Mesenchymal stem cell (in vitro differentiated cells and primary cell): ENCODE data around the gene EFCAB7.

Experiments
- DNase-seq: peaks from one replicate; pipeline ENCODE4 v3.0.0-alpha.2; 2013
- H2AFZ ChIP-seq: one replicate; pipeline ENCODE4 v1.6.1; 2013; ENCODE audit warnings: low read depth, mild to moderate bottlenecking, control low read depth, inconsistent platforms, low read length, moderate library complexity
- H2AK5ac ChIP-seq: 2 replicates; pipeline ENCODE4 v1.6.1; 2013; ENCODE audit warnings: low read length, moderate library complexity, mild to moderate bottlenecking, inconsistent platforms; ENCODE audit not compliant: severe bottlenecking
- H2BK120ac ChIP-seq: one replicate; pipeline ENCODE4 v1.6.1; 2013; ENCODE audit warnings: low read depth, mild to moderate bottlenecking, inconsistent platforms, low read length, moderate library complexity
- H2BK12ac ChIP-seq, 2 experiments: one replicate each; pipeline ENCODE4 v1.6.1; 2013; ENCODE audit warnings: inconsistent platforms in 2 of 2, low read length in 2 of 2, mild to moderate bottlenecking in 2 of 2, moderate library complexity in 2 of 2, control low read depth in 1 of 2
- H2BK15ac ChIP-seq: one replicate; pipeline ENCODE4 v1.6.1; 2013; ENCODE audit warnings: mild to moderate bottlenecking, low read depth, inconsistent platforms; ENCODE audit not compliant: poor library complexity, severe bottlenecking
- H2BK5ac ChIP-seq: 2 replicates; pipeline ENCODE4 v1.6.1; 2013; ENCODE audit warnings: low read depth, mild to moderate bottlenecking, low read length, control low read depth, inconsistent platforms; ENCODE audit not compliant: poor library complexity, severe bottlenecking
- H3K14ac ChIP-seq, 2 experiments: one replicate each; pipeline ENCODE4 v1.6.1; 2013; ENCODE audit warnings: inconsistent platforms in 2 of 2, low read length in 2 of 2, control low read depth in 1 of 2, mild to moderate bottlenecking in 1 of 2, moderate library complexity in 1 of 2
- H3K18ac ChIP-seq, 2 experiments: one replicate each; pipeline ENCODE4 v1.6.1; 2013; ENCODE audit warnings: inconsistent platforms in 2 of 2, low read length in 2 of 2, control low read depth in 1 of 2, low read depth in 1 of 2, mild to moderate bottlenecking in 1 of 2
- H3K23ac ChIP-seq, 2 experiments: one replicate each; pipeline ENCODE4 v1.6.1; 2013; ENCODE audit warnings: inconsistent platforms in 2 of 2, low read length in 2 of 2, mild to moderate bottlenecking in 2 of 2, moderate library complexity in 2 of 2, control low read depth in 1 of 2
- H3K27ac ChIP-seq: 2 replicates; pipeline ENCODE4 v1.5.1; 2013; ENCODE audit warnings: mild to moderate bottlenecking, moderate library complexity, low read length, control low read depth, inconsistent platforms; ENCODE audit not compliant: poor library complexity, severe bottlenecking
- H3K27me3 ChIP-seq, 2 experiments: 2 replicates each; pipeline versions ENCODE4 v1.6.1 to v1.7.0; 2013; ENCODE audit warnings: low read length in 2 of 2, mild to moderate bottlenecking in 2 of 2, moderate library complexity in 2 of 2, control low read depth in 1 of 2, inconsistent platforms in 1 of 2; ENCODE audit not compliant: control insufficient read depth in 1 of 2, insufficient read depth in 1 of 2
- H3K36me3 ChIP-seq, 2 experiments: 2 replicates each; pipeline versions ENCODE4 v1.6.1 to v1.7.0; 2013; ENCODE audit warnings: low read length in 2 of 2, control low read depth in 1 of 2, inconsistent platforms in 1 of 2, low read depth in 1 of 2, mild to moderate bottlenecking in 1 of 2; ENCODE audit not compliant: insufficient read depth in 2 of 2, control insufficient read depth in 1 of 2
- H3K4ac ChIP-seq, 2 experiments: one replicate each; pipeline ENCODE4 v1.6.1; 2013; ENCODE audit warnings: inconsistent platforms in 2 of 2, low read length in 2 of 2, mild to moderate bottlenecking in 2 of 2, moderate library complexity in 2 of 2, control low read depth in 1 of 2, low read depth in 1 of 2
- H3K4me1 ChIP-seq: 2 replicates; pipeline ENCODE4 v1.6.1; 2013; ENCODE audit warnings: low read depth, low read length, control low read depth; ENCODE audit not compliant: control insufficient read depth, insufficient read depth
- H3K4me2 ChIP-seq: 2 replicates; pipeline ENCODE4 v1.6.1; 2013; ENCODE audit warnings: low read length, mild to moderate bottlenecking, inconsistent platforms; ENCODE audit not compliant: poor library complexity, severe bottlenecking
- H3K4me3 ChIP-seq, 2 experiments: 2 replicates each; pipeline versions ENCODE4 v1.5.1 to v1.7.0; 2013; ENCODE audit warnings: low read length in 2 of 2, mild to moderate bottlenecking in 2 of 2, control low read depth in 1 of 2, low read depth in 1 of 2; ENCODE audit not compliant: insufficient read depth in 1 of 2
- H3K79me1 ChIP-seq: replicated peaks from 2 replicates; pipeline ENCODE4 v1.6.1; 2013; ENCODE audit warnings: mild to moderate bottlenecking, control low read depth, low read length, inconsistent platforms; ENCODE audit not compliant: poor library complexity, severe bottlenecking
- H3K9ac ChIP-seq: 2 replicates; pipeline ENCODE4 v1.7.0; 2013; ENCODE audit warnings: mild to moderate bottlenecking, low read length, moderate library complexity
- H3K9me3 ChIP-seq: 2 replicates; pipeline ENCODE4 v1.7.0; 2013; ENCODE audit warnings: mild to moderate bottlenecking, low read length; ENCODE audit not compliant: control insufficient read depth
- H4K8ac ChIP-seq: one replicate; pipeline ENCODE4 v1.6.1; 2013; ENCODE audit warnings: inconsistent platforms, mild to moderate bottlenecking, low read length, moderate library complexity
- H4K91ac ChIP-seq: one replicate; pipeline ENCODE4 v1.6.1; 2013; ENCODE audit warnings: mild to moderate bottlenecking, low read length, inconsistent platforms
- WGBS: methylation state at CpG from one replicate; pipeline ENCODE4 v1.1.7; 2013; ENCODE audit warnings: mixed read lengths; 5-methylcytosine and 5-hydroxymethylcytosine counted together

Gene EFCAB7

GRCh38 chr1:63533931-63534330 lies 10.6 kb downstream of the EFCAB7 start:
- Histone ChIP-seq H3K79me1 (no peaks in the 10 kb centered on the region), H3K9me3 (no peaks in the 10 kb centered on the region), H3K27ac (no peak overlapping the region), H2BK15ac (no peak overlapping the region), H3K18ac (no peak overlapping the region), H3K4ac (no peak overlapping the region), H3K9ac (no peak overlapping the region), H3K4me2 (no peak overlapping the region), H3K27me3 (no peaks in the 10 kb centered on the region), H2BK12ac (no peak overlapping the region), H3K4me3 (no peak overlapping the region), H3K4me1 (no peaks in the 10 kb centered on the region), H2BK120ac (no peak overlapping the region), H3K14ac (no peak overlapping the region), H4K8ac (no peak overlapping the region), H3K36me3 (peaks cover 0 to 58% of the 10 kb centered on the region in 2 experiments), H2AFZ (no peak overlapping the region), H2AK5ac (no peak overlapping the region), H2BK5ac (no peak overlapping the region), H3K23ac (no peak overlapping the region), H4K91ac (no peak overlapping the region)
- WGBS = 80% methylated on average over 1 of the region's 1 CpG
- DNase-seq = no peak

GRCh38 chr1:63534406-63534805 lies 11.1 kb downstream of the EFCAB7 start:
- H3K4me3 ChIP-seq = no peak overlapping the region
- no peak overlapping the region for H3K4ac ChIP-seq
- H3K9me3 ChIP-seq = no peaks in the 10 kb centered on the region
- no peak overlapping the region for H2BK5ac ChIP-seq
- no peak overlapping the region for H4K8ac ChIP-seq
- H3K4me1 ChIP-seq = no peaks in the 10 kb centered on the region
- H4K91ac ChIP-seq = no peak overlapping the region
- H3K4me2 ChIP-seq = no peak overlapping the region
- H3K18ac ChIP-seq = no peak overlapping the region
- DNase-seq = no peak
- H3K27me3 ChIP-seq = no peaks in the 10 kb centered on the region
- no peak overlapping the region for H2AFZ ChIP-seq
- no peak overlapping the region for H2BK15ac ChIP-seq
- H3K9ac ChIP-seq = no peak overlapping the region
- H2AK5ac ChIP-seq = no peak overlapping the region
- no peak overlapping the region for H3K23ac ChIP-seq
- no peak overlapping the region for H2BK120ac ChIP-seq
- no peak overlapping the region for H2BK12ac ChIP-seq
- H3K14ac ChIP-seq = no peak overlapping the region
- H3K36me3 ChIP-seq = peaks cover 0 to 56% of the 10 kb centered on the region in 2 experiments
- no peaks in the 10 kb centered on the region for H3K79me1 ChIP-seq
- no peak overlapping the region for H3K27ac ChIP-seq

- no peak overlapping the region for H3K23ac ChIP-seq
- H3K9ac ChIP-seq = no peak overlapping the region
- DNase-seq = no peak
- no peaks in the 10 kb centered on the region for H3K4me1 ChIP-seq
- H2AK5ac ChIP-seq = no peak overlapping the region
- H3K4ac ChIP-seq = no peak overlapping the region
- no peaks in the 10 kb centered on the region for H3K9me3 ChIP-seq
- no peak overlapping the region for H2BK12ac ChIP-seq
- H3K27ac ChIP-seq = no peak overlapping the region
- H3K36me3 ChIP-seq = peaks cover 0 to 39% of the 10 kb centered on the region in 2 experiments
- no peaks in the 10 kb centered on the region for H3K79me1 ChIP-seq
- H4K8ac ChIP-seq = no peak overlapping the region
- WGBS = 92% methylated on average over 2 of the region's 2 CpGs
- no peak overlapping the region for H2AFZ ChIP-seq
- no peak overlapping the region for H2BK5ac ChIP-seq
- H2BK15ac ChIP-seq = no peak overlapping the region
- H4K91ac ChIP-seq = no peak overlapping the region
- no peak overlapping the region for H3K14ac ChIP-seq
- no peak overlapping the region for H3K4me3 ChIP-seq
- H3K18ac ChIP-seq = no peak overlapping the region
- H2BK120ac ChIP-seq = no peak overlapping the region
- H3K4me2 ChIP-seq = no peak overlapping the region
- no peaks in the 10 kb centered on the region for H3K27me3 ChIP-seq
These were observed 13.7 kb downstream of the EFCAB7 start for GRCh38 chr1:63537006-63537405.

- Histone ChIP-seq H3K9me3 (no peaks in the 10 kb centered on the region), H3K9ac (no peak overlapping the region), H2AK5ac (no peak overlapping the region), H3K4me1 (no peaks in the 10 kb centered on the region), H4K8ac (no peak overlapping the region), H3K18ac (no peak overlapping the region), H2AFZ (no peak overlapping the region), H3K23ac (no peak overlapping the region), H3K27me3 (no peaks in the 10 kb centered on the region), H3K27ac (no peak overlapping the region), H2BK5ac (no peak overlapping the region), H2BK120ac (no peak overlapping the region), H2BK12ac (no peak overlapping the region), H3K4me2 (no peak overlapping the region), H3K4me3 (no peak overlapping the region), H4K91ac (no peak overlapping the region), H3K4ac (no peak overlapping the region), H3K14ac (no peak overlapping the region), H3K36me3 (peaks cover 0 to 35% of the 10 kb centered on the region in 2 experiments), H2BK15ac (no peak overlapping the region), H3K79me1 (no peaks in the 10 kb centered on the region)
- WGBS = no CpG with 5 or more reads among the region's 1 CpG
- peak; percentile 8 for DNase-seq
These were observed 14.6 kb downstream of the EFCAB7 start for GRCh38 chr1:63537940-63538339.
